GM21367 (cell line): ENCODE results near the gene UNKL.

Experiments
- ATAC-seq: cut with Tn5 transposase; IDR thresholded peaks from one replicate; pipeline ENCODE4 v1.9.1; 2021; ENCODE audit not compliant: unreplicated experiment

The UNKL gene

DNA sequence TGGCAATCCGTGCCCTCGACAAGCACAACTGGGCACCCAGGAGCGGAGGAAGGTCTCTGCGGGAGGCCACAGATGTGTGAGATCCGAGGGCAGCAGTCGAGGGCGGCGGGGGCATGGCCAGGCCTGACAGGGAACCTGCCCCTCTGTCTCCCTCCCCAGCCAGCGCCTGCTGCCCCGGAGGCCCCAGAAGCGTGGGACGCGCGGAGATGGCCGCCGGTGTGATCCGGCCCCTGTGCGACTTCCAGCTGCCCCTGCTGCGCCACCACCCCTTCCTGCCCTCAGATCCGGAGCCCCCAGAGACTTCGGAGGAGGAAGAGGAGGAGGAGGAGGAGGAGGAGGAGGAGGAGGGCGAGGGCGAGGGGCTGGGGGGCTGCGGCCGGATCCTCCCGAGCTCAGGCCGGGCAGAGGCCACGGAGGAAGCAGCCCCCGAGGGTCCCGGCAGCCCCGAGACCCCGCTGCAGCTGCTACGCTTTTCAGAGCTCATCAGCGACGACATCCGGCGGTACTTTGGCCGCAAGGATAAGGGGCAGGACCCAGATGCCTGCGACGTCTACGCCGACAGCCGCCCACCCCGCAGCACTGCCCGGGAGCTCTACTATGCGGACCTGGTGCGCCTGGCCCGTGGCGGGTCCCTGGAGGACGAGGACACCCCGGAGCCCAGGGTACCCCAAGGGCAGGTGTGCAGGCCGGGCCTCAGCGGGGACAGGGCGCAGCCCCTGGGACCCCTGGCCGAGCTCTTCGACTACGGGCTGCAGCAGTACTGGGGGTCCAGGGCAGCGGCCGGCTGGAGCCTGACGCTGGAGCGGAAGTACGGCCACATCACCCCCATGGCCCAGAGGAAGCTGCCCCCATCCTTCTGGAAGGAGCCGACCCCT lies 18.1 kb upstream of the UNKL start:
- no peak for ATAC-seq

DNA sequence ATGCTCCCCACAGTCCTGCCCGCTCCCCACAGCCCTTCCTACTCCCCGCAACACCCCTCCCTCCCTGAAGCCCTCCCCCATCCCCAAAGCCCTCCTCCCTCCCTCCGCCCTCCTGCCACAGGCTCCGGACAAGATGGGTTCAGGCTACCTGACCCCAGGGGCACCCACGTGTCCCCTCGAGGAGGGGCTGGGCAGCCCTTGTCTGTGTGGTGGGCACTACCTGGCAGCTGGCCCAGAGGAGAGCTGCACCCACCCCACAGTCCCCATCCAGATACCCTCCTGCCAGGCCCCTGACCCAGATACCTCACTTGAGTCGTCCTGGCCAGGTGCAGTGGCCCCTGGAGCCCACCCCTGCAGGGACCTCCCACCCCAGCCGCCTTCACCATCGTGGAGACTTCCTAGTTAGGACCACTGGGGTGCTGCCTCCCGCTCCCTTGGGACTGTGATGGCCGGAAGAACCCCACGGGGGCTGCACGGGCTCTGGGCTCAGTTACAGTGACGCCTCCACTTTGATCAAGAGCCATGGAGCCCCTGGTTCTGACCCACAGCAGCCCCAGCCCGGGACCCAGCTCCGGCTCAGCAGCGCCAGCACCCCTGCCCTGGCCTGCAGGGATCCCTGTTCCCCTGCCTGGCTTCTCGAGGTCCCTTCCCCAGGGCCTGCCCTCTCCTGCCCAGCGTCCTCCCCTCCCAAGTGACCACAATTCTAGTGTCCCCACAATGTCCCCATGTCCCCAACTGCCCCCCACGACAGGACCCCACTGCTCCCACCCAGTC lies 17.2 kb upstream of the UNKL start:
- no peak for ATAC-seq

GRCh38 chr16:1430759-1431496 lies 16.4 kb upstream of the UNKL start, which contains the start of gene PERCC1:
PERCC1 (plus strand) TSS chr16:1431078; CDS start chr16:1432594, 1,516 bp downstream.
- no peak for ATAC-seq

DNA sequence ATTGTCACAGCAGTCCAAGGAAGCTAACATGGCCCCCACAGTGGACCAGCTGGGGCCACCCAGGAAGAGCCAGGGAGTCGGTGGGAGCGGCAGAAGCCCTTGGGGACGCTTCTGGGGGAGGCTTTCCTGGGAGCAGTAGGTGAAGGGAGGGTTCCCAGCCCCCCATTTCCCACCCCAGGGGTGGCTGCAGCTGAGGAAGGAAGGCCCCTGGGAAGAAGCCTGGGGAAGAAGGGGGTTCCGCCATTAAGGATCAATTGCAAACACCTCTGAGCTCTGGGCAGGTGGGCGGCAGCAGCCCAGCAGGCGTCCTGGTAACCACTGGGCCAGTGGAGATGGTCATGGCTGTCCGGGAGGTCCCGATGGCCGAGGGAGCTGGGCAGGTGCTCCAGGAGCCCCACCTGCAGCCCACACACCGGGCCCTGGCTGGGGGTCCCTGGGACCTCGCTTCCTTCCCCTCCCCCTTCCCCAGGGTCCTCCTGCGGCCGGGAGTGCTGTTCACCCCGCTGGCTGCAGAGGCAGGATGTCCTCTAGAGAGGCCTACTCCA lies 15.8 kb upstream of the UNKL start:
- ATAC-seq, result no peak

- no peak for ATAC-seq
Observed at GRCh38 chr16:1429631-1430030, 15.1 kb upstream of the UNKL start.

DNA sequence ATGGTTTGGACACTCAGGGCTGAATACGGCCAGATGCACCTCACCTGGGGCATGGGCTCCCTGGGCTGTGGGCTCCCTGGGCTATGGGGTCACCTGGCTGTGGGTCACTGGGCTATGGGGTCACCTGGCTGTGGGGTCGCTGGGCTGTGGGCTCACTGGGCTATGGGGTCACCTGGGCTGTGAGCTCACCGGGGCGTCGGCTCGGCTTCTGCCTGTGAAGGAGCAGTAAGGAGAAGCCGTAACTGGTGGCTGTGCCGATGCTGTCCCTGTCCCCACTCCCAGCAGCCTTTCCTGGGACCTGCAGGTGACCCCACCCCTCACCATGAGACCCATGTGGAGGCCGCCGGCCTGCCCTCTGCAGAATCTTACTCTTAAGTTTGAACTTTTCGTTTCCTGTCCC lies 14.5 kb upstream of the UNKL start:
- ATAC-seq, result no peak

DNA sequence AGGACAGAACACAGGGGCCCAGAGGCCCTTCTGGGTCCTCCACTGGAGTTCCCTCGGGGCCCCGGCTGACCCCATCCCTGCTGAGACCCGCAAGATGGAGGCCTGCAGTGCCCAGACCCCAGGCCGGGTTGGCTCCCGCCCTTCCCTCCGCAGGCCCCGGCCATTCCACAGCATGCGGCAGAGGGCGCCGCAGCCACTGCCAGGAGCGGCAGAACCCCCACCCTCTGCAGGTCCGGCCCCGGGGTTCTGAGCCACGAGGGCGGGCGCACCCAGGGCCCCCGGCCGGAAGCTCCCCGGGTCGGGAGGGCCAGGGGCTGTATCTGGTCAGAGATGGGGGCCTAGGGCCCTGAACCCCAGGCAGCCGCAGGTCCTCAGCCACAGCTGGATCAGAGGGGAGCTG lies 14.0 kb upstream of the UNKL start:
- ATAC-seq, result no peak

DNA sequence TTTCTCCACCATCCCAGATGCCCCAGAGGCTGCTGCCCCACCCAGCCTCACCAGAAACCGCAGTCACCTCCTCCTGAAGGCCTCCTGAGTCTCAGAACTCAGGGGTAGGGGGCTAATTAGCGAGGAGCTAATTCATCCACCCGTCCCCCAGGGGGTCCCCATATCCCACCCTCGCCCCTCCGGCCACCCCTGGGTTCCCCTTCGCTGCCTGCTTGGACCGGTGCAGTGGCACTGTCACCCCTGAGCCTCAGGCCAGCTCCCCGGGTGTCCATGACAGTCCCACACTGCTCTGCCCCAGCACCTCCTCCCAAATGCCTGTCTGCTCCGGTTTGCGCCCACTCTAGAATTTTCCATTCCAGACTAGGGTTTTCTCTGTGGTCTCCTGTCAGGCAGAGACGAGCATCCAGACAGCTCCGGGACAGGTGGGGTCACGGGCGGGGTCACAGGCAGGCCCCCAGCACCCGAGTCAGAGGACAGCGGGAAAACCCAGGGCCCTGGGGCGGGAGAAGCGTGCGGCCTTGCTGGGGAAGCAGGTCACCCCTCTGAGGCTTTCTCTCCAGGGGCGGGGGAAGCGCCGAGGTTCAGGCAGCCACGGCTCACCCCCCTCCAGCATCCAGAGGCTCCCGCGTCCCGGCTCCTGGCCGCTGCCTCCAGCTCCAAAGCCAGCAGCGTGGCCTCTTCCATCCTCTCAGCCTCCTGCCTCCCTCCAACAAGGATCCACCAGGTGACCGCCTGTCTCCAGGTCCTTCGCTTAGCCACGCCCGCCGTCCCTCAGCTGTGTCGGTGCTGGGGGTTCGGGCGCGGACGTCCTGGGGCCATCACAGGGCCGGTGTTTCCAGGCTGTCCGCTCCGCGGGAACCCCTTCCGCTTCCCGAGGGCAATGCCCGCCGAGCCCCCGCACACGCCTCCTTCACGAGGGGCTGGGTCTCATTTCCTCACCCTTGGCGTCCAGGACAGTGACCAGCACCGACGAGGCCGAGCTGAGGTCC lies 13.3 kb upstream of the UNKL start:
- ATAC-seq, result no peak

DNA sequence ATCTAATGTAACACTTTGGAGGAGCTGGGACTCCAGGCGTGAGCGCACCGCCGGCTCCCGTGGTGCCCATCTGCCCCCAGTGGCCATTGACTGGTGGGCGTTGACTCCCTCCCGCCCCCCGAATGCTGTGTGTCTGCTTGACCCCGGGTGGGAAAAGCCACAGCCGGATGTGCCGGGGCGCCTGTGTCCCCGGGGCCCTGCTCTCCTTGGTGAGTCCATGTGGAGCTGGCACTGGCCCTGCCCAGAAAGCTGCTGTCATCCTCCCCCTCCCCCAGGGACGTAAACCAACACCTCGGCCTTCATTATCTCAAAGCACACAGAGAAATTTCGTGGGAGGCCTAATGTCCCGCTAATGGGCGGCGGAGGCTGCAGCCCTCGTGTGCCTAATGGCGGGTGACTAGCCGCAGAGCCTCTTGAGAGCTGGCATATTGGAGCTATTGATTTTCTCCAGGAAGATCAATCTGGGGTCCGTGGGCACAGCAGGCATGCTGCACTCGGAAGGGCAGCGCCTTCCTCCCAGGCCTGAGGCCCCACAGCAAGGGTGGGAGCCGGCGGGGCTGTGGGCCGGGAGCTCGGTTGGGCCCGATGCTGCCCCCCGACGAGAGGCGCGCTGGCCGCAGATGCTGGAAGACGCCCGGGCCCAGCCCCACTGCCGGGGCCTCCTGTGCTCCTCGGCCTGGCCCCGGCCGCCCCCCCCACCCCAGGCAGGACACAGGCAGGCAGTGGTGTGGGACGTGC lies 12.4 kb upstream of the UNKL start:
- no peak for ATAC-seq

- ATAC-seq, result no peak
Observed at GRCh38 chr16:1425616-1426370, 11.3 kb upstream of the UNKL start.

DNA sequence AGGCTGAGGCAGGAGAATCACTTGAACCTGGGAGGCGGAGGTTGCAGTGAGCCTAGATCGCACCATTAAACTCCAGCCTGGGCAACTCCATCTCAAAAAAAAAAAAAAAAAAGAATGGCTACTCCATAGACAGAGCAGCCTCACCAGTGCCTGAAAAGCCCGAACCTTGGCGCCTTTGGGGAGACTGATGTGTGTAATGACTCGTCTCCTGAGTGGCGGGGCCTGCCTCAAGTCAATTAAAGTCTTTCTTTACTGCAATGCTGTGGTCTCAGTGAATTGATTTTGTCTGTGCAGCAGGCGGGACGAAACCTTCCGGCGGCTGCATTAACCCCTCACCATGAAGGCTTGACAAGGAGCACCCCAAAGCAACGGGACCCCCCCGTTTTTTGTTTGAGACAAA lies 9.5 kb upstream of the UNKL start:
- ATAC-seq, result no peak

- no peak for ATAC-seq
Observed at GRCh38 chr16:1422076-1422475, 7.6 kb upstream of the UNKL start.

DNA sequence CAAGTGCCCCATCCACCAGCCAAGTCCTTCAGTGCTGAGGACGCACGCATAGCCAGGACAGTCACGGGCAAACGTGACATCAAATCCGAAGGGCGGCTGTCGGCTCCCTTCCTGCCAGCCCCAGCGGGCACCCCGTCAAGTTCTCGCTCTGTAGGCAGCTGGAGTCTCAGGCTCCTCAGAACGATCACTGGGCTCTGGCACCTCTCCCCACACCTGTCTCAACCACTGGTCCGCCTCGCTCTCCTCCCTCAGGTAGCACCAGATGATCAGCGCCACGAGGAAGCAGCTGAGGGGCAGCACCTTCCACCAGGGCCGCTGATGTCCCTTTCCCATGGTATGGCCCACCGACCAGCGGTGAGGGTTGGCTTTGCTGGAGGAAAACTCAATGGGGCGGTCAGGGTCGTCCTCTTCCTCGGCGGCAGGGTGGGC lies 5.6 kb upstream of the UNKL start:
- peak; percentile 10 for ATAC-seq

- ATAC-seq, result no peak
Observed at GRCh38 chr16:1416521-1416941, 2.0 kb upstream of the UNKL start.

DNA sequence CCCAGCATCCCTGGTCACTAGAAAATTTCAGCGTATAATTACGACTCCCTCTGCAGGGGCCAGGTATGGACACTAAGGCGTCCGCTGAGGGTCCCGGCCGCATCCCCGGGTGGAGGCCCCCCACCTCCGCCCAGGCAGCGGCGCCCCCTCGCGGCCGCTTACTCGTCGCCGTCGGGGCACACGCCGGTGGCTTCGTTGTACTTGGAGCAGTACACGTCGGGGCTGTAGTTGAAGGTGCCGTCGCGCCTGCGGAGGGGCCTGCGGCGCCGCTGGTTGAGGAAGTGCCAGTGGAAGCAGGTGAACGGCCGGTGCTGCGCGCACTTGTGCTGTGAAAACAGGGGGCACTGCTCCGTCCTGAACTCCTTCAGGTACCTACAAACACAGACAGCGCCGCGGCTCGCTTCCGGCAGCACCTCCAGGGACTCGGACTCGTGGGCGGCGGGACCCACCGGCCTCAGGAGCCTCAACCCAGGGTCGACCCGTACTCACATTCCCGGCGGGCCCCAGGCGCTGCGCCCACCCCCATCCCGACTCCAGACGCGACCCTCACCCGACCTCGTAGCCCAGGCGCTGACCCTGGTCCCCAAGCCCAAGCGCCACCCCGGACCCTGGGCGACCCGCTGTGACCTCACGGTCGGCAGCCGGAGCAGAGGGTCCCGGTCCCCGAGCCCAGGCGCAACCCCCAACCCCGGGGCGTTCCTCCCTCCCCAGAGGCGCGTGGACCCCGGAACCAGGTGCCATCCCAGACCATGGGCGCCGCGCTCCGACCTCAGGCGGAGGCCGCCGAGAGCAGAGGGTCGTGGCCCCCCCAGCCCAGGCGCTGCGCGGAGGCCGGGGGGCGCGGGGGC lies 596 bp downstream of the UNKL start:
- ATAC-seq, result no peak

DNA sequence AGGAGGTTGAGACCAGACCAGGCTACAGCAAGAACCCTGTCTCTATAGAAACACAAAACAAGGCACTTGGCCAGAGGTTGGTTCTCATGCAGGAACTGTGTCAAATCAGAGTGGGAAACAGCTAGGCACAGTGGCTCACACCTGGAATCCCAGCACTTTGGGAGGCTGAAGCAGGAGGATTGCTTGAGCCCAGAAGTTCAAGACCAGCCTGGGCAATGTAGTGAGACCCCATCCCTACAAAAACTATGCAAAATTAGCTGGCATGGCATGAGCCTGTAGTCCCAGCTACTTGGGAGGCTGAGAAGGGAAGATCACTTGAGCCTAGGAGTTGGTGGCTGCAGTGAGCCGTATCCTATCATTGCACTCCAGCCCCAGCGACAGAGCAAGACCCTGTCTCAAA lies 1.7 kb downstream of the UNKL start:
- ATAC-seq, result no peak

- peak; percentile 65 for ATAC-seq
Observed at GRCh38 chr16:1408171-1408837, 6.2 kb downstream of the UNKL start.
